Right renal cortex interstitium (tissue), 3 donors: Measurements from ENCODE around the gene NBPF15. TPM values are rescaled to one million over a fixed set of nuclear protein-coding genes. Genes with fewer than 3 reads are reported as not detected.
"Not testable (repeated sequence)": the region's sequence is repeated elsewhere in the genome, so short reads cannot be mapped to it uniquely, and the experiment has no call there.

Experiments
- DNase-seq, 3 donors: peaks; one replicate each; pipeline ENCODE4 v3.0.0-alpha.2; 2013; ENCODE audit warnings: low read depth in 3 of 3, low spot score in 2 of 3
- polyA plus RNA-seq, 3 donors: library from polyadenylated mRNA; unstranded; fragments of 120-200 nt; gene quantifications; one replicate each; pipeline ENCODE4 v1.2.1, GENCODE V29; 2013; ENCODE audit not compliant: insufficient read length in 3 of 3

Gene NBPF15, protein sequence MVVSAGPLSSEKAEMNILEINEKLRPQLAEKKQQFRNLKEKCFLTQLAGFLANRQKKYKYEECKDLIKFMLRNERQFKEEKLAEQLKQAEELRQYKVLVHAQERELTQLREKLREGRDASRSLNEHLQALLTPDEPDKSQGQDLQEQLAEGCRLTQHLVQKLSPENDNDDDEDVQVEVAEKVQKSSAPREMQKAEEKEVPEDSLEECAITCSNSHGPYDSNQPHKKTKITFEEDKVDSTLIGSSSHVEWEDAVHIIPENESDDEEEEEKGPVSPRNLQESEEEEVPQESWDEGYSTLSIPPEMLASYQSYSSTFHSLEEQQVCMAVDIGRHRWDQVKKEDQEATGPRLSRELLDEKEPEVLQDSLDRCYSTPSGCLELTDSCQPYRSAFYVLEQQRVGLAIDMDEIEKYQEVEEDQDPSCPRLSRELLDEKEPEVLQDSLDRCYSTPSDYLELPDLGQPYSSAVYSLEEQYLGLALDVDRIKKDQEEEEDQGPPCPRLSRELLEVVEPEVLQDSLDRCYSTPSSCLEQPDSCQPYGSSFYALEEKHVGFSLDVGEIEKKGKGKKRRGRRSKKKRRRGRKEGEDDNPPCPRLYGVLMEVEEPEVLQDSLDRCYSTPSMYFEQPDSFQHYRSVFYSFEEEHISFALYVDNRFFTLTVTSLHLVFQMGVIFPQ
- 10 to 100 TPM; 60.9 to 63.9 (median 62.7) TPM for polyA plus RNA-seq

DNA sequence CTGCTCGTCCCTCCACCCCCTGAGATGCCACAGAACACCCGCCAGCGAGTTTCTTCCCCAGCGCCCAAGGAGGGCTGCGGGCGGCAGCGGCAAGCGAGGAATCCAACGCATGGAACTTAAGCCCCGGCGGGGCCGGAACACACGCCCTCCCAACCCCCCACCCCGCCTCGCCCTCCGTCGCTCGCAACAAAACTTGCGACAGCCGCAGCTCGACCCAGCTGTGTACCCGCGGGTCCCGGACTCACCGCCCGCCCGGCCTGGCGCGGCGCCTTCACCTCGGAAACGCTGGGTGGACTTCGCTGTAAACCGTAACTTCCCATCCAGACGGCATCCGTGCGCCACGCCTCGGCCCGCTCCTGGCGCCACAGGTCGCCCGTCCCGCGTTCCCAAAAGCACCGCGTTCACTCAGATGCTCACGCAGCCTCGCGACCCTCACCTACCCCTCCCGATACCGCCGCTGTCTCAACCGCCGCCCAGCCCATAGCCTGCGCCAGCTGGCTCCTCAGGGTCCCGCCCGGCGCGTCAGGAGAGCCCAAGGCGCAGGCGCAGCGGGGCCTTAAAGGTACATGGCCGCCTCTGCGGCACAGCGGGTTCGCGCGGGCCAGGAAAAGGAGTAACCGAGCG lies at the start of gene NBPF15:
NBPF15 (minus strand) TSS at position 534 of the 624 bp plus-strand sequence. CDS start 21,666 bp downstream, outside the sequence.
- peak; percentile 3 to 25 (median 24) for DNase-seq

- DNase-seq, result not testable (repeated sequence)
Observed at GRCh38 chr1:144496429-144496828, 35.0 kb upstream of the NBPF15 start.

- DNase-seq, result not testable (repeated sequence)
Observed at GRCh38 chr1:144494130-144494529, 32.7 kb upstream of the NBPF15 start.

DNA sequence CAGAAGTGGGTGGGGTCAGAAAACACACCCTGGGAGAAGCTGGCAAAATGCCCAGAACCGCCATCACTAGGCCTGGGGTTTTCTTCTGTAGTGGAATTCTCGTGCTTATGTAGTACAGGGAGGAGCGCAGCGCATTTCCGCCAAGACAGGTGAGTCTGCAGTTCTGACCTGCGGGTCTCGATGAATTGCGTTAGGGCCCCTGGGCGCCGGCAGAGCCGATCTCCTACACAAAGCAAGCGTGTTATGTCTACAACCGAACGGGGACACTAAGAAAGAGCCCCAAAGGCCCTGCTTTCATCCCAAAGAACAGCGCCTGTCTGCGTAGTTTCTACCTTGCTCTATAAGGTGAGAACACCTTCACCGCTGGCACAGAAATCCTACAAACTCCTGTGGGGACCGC lies 28.9 kb upstream of the NBPF15 start:
- not testable (repeated sequence) for DNase-seq

DNA sequence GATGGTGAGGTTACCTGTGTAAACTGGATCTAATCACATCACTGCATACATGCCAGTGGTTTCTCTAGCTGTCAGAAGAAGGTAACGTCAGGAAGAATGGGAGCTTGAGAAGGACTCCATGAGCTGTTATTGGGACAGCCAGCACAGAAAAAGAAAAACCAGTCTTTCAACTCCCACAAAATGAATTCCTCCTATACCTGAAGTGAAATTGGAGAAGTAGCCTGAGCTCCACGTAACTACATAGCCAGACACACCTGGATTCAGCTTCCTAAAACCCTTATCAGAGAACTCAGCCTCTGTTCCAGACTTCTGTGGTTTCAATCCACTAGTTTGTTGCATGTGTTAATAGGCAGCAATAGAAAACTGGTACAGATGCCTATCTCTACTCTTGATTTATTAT lies 25.5 kb upstream of the NBPF15 start:
- not testable (repeated sequence) for DNase-seq

DNA sequence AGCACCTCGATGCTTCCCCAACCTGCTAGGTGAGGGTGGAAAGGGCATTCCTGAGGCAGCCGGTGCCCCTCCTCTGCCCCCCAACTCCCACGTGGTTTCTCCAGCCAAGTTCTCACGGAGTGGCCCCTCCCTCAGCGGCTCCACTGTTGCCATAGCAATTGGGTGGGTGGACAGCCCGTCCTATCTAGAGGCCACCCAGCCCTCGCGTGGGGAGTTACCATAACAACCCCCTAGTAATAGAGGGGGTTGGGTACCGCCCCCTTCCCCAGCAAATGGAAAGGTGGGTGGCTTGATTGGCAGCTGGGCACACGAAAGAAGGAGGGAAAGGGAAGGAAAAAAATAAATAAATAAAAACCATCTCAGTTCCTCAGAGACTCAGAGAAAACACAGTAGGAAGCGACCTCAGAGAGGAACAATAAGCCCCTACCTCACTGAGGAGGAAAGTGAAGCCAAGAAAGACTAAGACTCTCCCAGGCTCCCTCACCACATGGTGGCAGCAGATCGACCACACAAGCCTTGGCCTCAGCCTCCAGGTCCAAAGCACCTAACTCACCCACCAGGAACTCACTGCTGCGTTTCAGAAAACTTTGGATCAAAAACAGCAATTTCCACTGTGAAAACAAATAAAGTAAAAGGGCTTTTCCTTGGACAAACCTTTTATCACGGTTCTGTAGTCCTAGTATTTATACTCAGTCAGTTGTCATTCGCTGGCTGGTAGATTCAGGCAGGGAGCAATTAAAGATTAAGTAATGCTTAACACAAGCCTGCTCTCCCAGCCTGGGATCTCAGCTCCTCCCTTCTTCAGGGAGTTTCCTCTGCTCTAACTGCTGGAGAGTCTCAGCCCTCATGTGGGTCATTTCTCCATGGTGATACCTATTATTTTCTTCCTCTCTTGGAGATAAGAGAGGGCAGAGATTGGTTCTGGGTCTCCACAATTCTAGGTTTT lies 23.9 kb upstream of the NBPF15 start:
- DNase-seq, result not testable (repeated sequence)

DNA sequence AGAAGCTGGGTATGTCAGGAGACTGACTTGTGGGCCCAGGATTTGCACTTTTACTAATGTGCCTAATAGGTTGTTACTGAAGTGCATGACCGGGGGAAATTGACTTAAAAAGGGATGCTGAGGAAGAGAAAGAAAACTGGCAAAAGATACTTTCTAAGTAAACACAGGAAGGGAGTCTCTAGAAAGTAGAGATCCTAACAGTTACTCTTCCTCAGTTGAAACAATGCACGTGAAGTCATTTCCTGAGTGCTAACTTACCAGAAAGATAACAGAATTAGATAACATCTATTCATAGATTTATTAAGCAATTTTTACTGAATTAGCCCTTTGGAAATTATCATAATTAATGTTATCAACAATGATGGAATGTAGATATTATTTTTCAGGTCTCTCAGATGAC lies 12.4 kb upstream of the NBPF15 start:
- not testable (repeated sequence) for DNase-seq

DNA sequence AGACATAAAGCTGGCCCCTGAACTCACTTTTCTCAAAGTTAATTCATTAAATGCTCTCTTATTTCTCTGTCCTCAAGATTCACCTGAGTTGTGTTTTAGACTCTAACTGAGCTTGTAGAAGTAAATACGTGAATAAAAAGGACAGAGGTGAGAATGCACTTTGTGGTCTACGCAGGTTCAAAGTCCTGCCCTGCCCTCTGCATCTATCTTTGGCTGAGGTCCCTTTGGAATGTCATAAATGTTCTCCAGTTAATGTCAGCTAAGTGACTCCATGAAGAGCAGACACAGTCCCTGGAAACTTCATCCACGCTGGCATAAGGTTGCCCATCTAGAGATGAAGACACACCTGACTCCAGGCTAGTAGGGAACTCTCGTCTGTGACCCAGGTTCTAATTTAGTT lies 10.0 kb upstream of the NBPF15 start:
- DNase-seq, result not testable (repeated sequence)

DNA sequence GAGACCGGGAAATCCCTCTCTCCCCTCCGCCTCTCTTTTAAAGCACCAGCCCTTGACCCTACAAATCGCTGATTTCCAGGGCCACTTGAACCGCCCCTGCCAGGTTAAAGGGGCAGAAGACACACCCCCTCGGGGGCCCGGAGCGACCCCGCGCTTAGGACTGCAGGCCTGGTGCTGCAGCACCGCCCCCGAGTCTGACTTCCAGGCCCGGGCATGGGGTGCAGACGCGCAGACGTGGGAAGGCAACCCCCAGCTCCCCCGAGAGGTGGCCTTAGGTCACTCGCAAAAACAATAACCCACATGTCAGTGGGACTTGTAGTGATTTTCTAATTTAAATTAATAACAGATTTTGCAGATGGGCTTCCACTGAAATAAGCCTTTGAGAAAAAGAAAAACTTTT lies 309 bp upstream of the NBPF15 start:
- not testable (repeated sequence) for DNase-seq

DNA sequence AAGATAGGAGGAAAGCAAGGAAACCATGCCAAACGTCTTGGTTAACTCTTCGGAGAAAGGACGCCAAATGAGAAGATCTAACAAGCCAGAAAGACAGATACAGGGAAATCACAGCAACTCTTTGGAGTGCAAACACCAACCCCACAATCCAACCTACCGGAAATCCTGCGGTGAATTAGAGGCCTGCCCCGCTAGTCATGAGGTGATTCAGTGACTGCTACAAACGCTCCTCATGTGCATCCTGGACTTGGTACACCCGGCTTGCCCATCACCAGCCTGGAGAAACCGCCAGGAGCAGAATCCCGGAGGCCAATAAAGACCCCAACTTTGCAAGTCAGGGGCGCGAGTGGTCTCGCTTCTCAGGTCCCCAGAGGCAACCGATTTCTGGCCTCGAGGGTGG lies 783 bp downstream of the NBPF15 start:
- not testable (repeated sequence) for DNase-seq

- DNase-seq, result not testable (repeated sequence)
Observed at GRCh38 chr1:144442402-144442801, 19.1 kb downstream of the NBPF15 start.

- not testable (repeated sequence) for DNase-seq
Observed at GRCh38 chr1:144439737-144440136, 21.7 kb downstream of the NBPF15 start.

DNA sequence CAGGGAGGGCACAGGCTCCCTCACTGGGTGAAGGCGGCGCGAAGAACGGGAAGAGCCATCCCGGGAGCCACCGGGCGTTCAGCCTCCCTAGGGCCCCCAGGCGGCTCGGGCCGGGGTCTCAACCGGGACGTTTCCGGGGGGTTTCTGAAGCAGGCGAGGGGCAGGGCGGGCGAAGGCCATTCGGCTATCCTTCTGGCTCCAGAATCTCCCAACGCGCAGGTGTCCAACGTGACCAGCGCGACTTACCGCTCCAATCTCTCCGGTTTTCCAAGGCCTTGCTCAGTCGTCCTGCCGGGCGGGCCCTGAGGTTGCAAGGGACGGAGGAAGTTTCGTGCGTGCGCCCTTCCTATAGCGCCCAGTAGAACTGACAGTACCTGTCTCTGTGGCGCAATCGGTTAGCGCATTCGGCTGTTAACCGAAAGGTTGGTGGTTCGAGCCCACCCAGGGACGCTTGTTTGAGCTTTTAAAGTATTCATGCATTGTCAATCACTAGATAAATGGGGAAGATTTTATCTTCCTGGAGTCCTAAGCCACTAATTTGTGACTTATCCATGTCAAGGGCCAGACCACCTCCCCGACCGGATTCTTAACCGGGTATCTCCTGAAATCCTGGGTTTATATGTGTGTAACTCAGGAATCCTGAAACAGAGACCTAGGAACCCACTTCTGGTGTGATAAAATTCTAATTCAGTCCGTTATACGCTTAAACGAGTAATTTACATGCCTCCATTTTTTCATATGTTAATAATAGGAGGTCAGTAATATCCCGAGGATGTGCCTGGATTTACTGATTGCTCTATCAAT lies 42.4 kb downstream of the NBPF15 start:
- peak in 2 of 3 donors; percentile 3 to 13 for DNase-seq

DNA sequence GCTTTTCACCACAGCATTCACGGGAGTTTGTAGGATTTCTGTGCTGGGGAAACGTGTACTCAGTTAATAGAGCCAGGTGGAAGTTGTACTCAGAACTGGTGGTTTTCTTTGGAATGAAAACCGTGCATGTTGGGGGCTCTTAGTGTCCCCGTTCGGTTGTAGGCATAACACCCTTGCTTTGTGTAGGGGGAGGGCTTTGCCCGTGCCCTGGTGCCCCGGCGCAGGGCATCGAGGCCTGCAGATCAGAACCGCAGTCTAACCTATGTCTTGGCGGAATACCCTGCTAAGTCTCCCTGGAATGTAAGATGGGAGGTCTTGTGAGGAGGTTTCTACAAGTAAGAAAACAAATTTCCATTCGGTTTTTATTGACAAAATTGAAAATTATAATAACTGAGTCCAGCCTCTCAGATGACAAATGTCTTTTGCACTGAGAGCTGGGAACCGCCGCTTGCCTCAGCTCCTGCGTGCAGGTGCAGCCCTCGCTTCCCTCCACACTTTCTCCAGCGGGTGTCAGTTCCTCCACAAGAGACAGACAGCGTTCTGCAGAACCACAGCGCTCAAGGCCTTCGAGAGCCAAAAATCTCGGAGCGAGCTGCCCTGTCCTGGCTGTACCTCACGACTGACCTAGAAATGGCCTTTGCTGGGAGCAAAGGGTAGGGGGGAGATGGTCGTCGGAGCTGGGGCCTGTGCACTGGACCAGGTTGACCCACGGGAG lies 47.9 kb downstream of the NBPF15 start:
- DNase-seq, result not testable (repeated sequence)

DNA sequence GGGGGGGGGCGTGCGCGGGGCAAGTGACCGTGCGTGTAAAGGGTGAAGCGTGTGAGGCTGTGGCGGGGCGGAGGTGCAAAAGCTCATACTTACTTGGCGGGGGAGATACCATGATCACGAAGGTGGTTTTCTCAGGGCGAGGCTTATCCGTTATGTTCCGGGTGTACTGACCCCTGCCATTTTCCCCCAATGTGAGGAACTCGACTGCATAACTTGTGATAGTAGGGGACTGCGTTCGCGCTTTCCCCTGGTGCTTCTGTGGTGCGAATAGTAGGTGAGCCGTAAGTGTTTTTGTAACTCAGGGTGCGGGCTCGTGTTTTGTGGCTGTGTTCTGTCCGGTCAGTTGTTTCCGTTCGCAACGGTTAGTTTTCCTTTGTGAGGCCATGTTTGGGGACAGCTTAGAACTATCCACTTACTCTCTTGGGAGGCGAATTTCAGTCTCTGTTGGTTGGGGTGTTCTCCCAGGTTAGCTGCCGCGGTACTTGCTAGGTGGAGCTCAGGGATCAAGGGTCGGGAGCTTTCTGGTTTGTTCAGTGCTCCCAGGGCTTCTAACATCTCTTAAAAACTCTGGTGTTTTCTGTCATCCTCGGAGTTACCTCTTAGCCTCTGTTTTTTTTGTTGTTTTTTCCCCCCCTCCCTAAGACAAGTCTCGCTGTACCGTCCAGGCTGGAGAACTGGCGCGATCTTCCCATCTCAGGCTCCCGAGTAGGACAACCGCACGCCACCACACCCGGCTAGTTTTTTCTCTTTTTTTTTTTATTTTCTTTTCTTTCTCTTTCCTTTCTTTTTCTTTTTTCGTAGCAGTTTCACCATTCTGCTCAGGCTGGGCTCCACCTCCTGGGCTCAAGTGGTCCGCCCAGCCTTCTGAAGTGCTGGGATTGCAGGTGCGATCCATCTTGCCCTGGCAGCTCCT lies 48.7 kb downstream of the NBPF15 start:
- DNase-seq, result peak; percentile 78 to 89 (median 80)

DNA sequence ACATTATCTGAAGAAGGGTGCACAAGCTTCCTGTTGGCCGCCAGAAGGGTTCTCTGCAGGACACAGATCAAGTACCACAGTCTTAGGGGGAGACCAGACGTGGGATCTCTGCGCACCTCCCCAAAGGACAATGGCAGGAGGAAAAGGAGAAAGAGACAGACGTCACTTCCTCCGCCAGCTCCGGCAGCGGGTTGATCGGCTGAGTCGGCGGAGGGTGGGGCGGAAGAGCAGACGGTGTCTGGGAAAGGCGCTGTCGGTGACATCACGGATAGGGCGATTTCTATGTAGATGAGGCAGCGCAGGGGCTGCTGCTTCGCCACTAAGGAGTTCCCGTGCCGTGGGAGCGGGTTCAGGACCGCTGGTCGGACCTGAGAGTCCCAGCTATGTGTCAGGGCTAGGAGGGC lies 49.4 kb downstream of the NBPF15 start:
- DNase-seq, result peak in 2 of 3 donors; percentile 41

- DNase-seq, result not testable (repeated sequence)
Observed at GRCh38 chr1:144402807-144403206, 58.7 kb downstream of the NBPF15 start.

DNA sequence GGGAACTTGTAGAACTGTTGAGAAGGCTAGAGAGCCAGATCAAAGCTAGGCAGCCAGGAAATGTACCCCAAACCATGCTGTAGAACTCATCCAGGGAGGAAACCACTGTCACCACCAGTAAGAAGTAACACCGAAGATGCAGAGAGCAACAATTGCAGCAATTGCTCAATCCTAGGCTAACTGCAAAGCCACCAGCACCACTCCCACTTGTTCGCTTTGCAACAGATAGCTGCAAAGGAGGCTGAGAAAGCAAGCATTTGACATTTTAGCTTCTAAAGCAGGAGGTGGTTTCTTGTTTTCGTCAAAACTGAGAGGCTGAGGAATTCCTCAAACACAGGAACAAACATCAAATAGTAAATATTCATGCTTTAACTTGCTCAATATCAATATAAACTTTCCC lies 89.8 kb downstream of the NBPF15 start:
- not testable (repeated sequence) for DNase-seq
